Tibial nerve (tissue), 4 donors: Measurements from ENCODE around the gene KIF2A. TPM values are rescaled to one million over a fixed set of nuclear protein-coding genes. Genes with fewer than 3 reads are reported as not detected.

Source experiments
- DNase-seq, 2 donors: peaks; one replicate each; pipeline ENCODE4 v3.0.0-alpha.2; 2019; ENCODE audit warnings: low spot score in 2 of 2
- H3K27ac ChIP-seq, 4 donors: fragments of 200-600 bp; sonication (generic) in 3 of 4; one replicate each; pipeline ENCODE4 v1.5.1; 2017 to 2019; ENCODE audit warnings: mild to moderate bottlenecking in 1 of 4
- H3K27me3 ChIP-seq, 2 donors: fragments of 200-600 bp; sonication (generic) in 1 of 2; one replicate each; pipeline versions ENCODE4 v1.5.1 to v1.6.0; 2017 to 2019
- H3K36me3 ChIP-seq, 3 donors: fragments of 200-600 bp; sonication (generic); one replicate each; pipeline ENCODE4 v1.5.1; 2018 to 2019
- H3K4me1 ChIP-seq, 4 donors: fragments of 200-600 bp; sonication (generic) in 3 of 4; one replicate each; pipeline ENCODE4 v1.5.1; 2017 to 2019
- H3K4me3 ChIP-seq, 4 donors: fragments of 200-600 bp; sonication (generic) in 3 of 4; one replicate each; pipeline ENCODE4 v1.5.1; 2017 to 2019; ENCODE audit warnings: mild to moderate bottlenecking in 1 of 4, moderate library complexity in 1 of 4
- H3K9me3 ChIP-seq, 4 donors: fragments of 200-600 bp; sonication (generic) in 3 of 4; one replicate each; pipeline ENCODE4 v1.5.1; 2017 to 2019
- CTCF ChIP-seq, 5 experiments: fragments of 200-600 bp in 3 of 5; fragments of 450-650 bp in 2 of 5; sonication (generic) in 3 of 5; IDR thresholded peaks; one replicate each; pipeline ENCODE4 v1.5.1; 2016 to 2019; ENCODE audit warnings: antibody characterized with exemption in 5 of 5, mild to moderate bottlenecking in 3 of 5, moderate library complexity in 2 of 5
- EP300 ChIP-seq, 2 donors: sonication (generic); formaldehyde crosslinking; IDR thresholded peaks; one replicate each; pipeline ENCODE4 v1.6.1; 2017; ENCODE audit warnings: antibody characterized with exemption in 2 of 2, mild to moderate bottlenecking in 1 of 2
- POLR2A ChIP-seq, 2 donors: fragments of 450-650 bp; IDR thresholded peaks; one replicate each; pipeline ENCODE4 v1.6.1; 2017; ENCODE audit warnings: antibody characterized with exemption in 2 of 2, mild to moderate bottlenecking in 2 of 2, moderate library complexity in 2 of 2
- WGBS, 2 donors: methylation state at CpG; one replicate each; pipeline ENCODE4 v1.1.5; 2018; 5-methylcytosine and 5-hydroxymethylcytosine counted together
- total RNA-seq, 4 donors: library from RNA; depleted of rRNA; stranded (reverse); fragments of >200 nt; gene quantifications; one replicate each; pipeline ENCODE4 v1.1.0, GENCODE V29; 2016

Gene KIF2A
- 10 to 100 TPM; 28.5 to 60.3 (median 44.9) TPM for total RNA-seq

DNA sequence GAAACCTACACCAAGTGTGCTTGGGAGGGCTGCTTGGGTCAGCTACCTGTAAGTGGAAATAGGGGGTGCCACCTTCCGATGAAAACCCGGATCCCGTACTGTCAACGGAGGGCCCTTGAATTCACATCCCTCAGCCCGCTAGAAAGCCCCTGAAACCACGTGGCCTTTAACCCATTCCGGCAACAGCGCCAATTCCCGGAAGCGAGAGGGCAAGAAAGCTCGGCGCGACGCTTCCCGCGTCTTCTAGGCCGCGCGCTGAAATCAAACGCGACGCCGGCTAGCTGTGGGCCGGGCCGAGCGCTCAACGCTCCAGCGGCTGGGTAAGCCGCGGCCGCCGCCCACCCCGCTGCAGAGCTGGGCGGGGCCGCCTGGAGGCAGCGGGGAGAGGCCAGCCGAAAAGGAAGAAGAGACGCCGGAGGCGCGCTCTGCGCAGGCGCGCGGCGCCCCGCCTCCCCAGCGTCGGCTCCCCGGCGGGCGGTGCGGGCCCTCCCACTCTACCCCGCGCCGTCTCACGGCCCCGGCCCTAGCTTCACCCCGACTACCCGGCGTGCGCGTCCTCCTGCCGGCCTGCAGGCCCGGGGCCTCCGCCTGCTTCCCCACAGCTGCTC, at the start of gene KIF2A:
KIF2A (plus strand) TSS at position 492 of the 608 bp plus-strand sequence. CDS start 267 bp downstream, outside the sequence.
- 0% methylated on average over 15 to 20 of the region's 66 CpGs for WGBS, 2 donors

DNA sequence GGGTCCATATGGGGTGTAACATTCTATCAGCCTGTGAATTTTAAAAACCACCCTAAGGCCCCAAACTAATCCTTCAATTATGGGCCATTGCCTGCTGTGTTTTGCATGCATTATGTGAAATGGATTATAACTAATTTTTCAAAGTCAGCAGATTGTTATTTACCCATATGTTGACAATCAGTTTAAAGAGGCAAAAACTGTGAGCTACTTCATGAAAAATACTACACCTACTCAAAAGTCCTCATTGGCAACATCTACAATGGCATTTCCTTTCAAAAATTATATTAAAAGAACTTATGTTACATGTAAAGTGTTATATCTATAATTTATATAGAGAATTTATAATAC, 49.0 kb upstream of the KIF2A start:
- H3K36me3 ChIP-seq = no peaks in the 10 kb centered on the region
- DNase-seq = no peak
- no peak overlapping the region for H3K27ac ChIP-seq
- peaks cover 0 to 10% (median 0%) of the 10 kb centered on the region in 4 donors for H3K4me1 ChIP-seq
- H3K27me3 ChIP-seq = no peaks in the 10 kb centered on the region
- H3K4me3 ChIP-seq = no peak overlapping the region
- TF ChIP-seq POLR2A (IDR thresholded peaks at IDR 0.05) (no peak), CTCF (IDR thresholded peaks at IDR 0.05) (no peak), EP300 (IDR thresholded peaks at IDR 0.05) (no peak)
- no peaks in the 10 kb centered on the region for H3K9me3 ChIP-seq

More for the DNA sequence above, at the start of gene KIF2A:
- DNase-seq = peak; percentile 62 to 66
- Histone ChIP-seq H3K9me3 (no peaks in the 10 kb centered on the region), H3K4me1 (peaks cover 0 to 33% (median 6%) of the 10 kb centered on the region in 4 donors), H3K4me3 (peak within 1 kb of the TSS; percentile 72 to 99 (median 90)), H3K27me3 (no peaks in the 10 kb centered on the region), H3K27ac (peak within 1 kb of the TSS; percentile 66 to 89 (median 86)), H3K36me3 (no peaks in the 10 kb centered on the region)
- TF ChIP-seq EP300 (IDR thresholded peaks at IDR 0.05) (peak in 1 of 2 donors; percentile 60), CTCF (IDR thresholded peaks at IDR 0.05) (peak in 4 of 5 experiments; percentile 7 to 59 (median 18)), POLR2A (IDR thresholded peaks at IDR 0.05) (peak; percentile 37 to 61)

GRCh38 chr5:62258654-62259053, 47.4 kb upstream of the KIF2A start:
- H3K27ac ChIP-seq = no peak overlapping the region
- no peak for TF ChIP-seq POLR2A (IDR thresholded peaks at IDR 0.05)
- TF ChIP-seq CTCF (IDR thresholded peaks at IDR 0.05) = no peak
- TF ChIP-seq EP300 (IDR thresholded peaks at IDR 0.05) = no peak

DNA sequence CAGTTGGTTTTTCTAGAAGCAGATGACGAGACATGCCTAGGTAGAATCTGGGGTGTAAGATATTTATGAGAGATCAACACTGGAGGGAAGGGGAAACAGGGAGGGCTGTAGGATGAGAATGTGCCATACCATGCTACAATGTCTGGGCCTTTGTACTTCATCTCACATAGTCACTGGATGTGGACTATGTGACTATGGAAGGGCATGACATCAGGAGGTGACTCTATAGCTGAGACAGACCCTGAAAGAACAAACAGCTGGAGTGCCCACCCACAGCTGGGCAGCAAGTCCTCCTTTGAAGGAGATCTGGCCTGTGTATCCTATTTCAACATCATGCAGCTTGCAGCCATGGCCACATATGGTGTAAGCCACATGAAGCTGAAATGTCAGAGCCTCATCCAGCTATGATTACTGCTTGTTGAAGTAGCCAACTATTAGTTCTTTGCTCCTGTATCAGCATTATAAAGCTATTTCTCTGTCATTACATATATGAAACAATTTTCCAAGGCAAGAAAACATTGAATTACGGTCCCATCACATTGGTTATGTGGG, 46.2 kb upstream of the KIF2A start:
- WGBS, 2 donors = 90 to 92% methylated on average over 2 of the region's 2 CpGs

More at GRCh38 chr5:62258654-62259053, 47.4 kb upstream of the KIF2A start:
- H3K4me3 ChIP-seq = no peak overlapping the region
- H3K36me3 ChIP-seq = no peaks in the 10 kb centered on the region
- H3K4me1 ChIP-seq = peaks cover 0 to 10% (median 0%) of the 10 kb centered on the region in 4 donors
- no peaks in the 10 kb centered on the region for H3K9me3 ChIP-seq
- no peak for DNase-seq
- H3K27me3 ChIP-seq = no peaks in the 10 kb centered on the region

More for the DNA sequence above, 46.2 kb upstream of the KIF2A start:
- Histone ChIP-seq H3K9me3 (no peaks in the 10 kb centered on the region), H3K4me3 (no peak overlapping the region), H3K27me3 (no peaks in the 10 kb centered on the region), H3K27ac (no peak overlapping the region), H3K4me1 (peaks cover 0 to 10% (median 0%) of the 10 kb centered on the region in 4 donors), H3K36me3 (no peaks in the 10 kb centered on the region)
- DNase-seq = no peak
- TF ChIP-seq EP300 (IDR thresholded peaks at IDR 0.05) (no peak), POLR2A (IDR thresholded peaks at IDR 0.05) (no peak), CTCF (IDR thresholded peaks at IDR 0.05) (no peak)
